ENCODE data around the gene TMEM158.

DNA sequence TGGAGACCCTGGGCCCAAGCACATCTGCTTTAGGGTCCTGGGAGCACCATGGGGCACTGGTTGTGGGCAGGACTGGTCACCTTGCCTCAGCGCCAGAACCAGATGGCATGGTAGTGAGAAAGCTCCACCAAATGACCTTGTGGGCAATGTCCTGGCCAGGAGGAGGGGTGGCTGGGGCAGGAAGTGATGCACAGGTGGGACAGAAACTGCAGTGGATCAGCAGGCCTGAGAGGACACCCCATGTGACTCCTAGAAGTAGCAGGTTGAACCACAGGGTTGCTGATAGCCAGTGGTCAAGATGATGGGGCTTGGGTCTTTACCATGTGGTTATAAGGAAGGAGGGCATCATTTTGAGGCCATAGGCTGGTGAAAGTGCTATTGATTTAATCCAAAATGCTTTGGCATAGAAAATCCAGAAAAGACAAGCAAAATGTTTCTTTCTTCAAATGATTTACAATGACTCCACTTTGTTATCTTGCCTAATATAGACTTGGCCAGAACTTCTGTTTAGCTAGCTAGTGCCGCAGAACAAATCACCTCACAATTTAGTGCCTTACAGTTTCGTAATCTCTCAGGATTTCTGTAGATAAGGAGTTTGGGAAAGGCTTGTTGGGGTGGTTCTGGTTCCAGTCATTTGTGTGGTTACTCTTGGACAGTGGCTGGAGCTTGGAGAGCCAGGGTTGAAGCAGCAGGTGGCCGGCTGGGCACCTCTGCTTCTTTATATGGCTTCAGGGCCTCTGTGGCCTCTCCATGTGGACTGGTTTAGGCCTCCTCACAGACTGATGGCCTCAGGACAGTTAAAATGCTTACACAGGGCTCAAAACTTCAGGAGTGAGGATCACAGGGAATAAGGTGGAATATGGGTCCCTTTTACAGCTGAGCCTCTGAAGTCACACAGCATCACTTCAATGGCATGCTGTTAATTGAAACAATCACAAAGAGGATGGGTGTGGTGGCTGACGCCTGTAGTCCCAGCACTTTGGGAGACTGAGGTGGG, 27.5 kb downstream of the TMEM158 start:
- TF ChIP-seq, protein P1, sequence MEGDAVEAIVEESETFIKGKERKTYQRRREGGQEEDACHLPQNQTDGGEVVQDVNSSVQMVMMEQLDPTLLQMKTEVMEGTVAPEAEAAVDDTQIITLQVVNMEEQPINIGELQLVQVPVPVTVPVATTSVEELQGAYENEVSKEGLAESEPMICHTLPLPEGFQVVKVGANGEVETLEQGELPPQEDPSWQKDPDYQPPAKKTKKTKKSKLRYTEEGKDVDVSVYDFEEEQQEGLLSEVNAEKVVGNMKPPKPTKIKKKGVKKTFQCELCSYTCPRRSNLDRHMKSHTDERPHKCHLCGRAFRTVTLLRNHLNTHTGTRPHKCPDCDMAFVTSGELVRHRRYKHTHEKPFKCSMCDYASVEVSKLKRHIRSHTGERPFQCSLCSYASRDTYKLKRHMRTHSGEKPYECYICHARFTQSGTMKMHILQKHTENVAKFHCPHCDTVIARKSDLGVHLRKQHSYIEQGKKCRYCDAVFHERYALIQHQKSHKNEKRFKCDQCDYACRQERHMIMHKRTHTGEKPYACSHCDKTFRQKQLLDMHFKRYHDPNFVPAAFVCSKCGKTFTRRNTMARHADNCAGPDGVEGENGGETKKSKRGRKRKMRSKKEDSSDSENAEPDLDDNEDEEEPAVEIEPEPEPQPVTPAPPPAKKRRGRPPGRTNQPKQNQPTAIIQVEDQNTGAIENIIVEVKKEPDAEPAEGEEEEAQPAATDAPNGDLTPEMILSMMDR (IDR thresholded peaks at IDR 0.05): no peak
- no peak for TF ChIP-seq POLR2A (IDR thresholded peaks at IDR 0.05)

Measured in heart left ventricle (tissue), 13 donors.